ENCODE measurements around the gene MYO16. TPM values are rescaled to one million over a fixed set of nuclear protein-coding genes. Genes with fewer than 3 reads are reported as not detected.

MYO16 gene
- total RNA-seq, 4 donors from 2014 or later = 0.53 TPM; not detected in 3

DNA sequence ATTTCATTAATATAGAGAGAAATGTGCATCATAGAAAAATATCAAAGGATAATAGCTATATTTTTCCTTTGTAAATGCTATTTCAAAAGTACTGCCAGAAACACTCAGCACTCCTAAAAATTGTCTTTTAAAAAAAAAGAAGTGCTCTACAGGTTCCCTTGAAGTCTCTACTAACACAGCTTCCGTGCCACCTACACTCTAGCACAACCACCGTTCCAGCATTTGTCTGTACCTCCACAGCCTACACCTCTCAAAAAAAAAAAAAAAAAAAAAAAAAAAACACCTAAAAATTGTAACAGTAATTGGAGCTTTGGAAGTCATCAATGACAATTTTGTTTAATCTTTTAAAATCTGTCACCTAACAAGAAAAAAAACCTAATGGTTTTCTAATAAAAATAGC is 485.6 kb downstream of the MYO16 start:
- Histone ChIP-seq H3K9me3 (no peaks in the 10 kb centered on the region), H3K27ac (no peak overlapping the region), H3K36me3 (no peaks in the 10 kb centered on the region), H3K27me3 (no peaks in the 10 kb centered on the region), H3K4me1 (no peaks in the 10 kb centered on the region), H3K4me3 (no peak overlapping the region)
- no peak for TF ChIP-seq POLR2A (IDR thresholded peaks at IDR 0.05)
- TF ChIP-seq, protein P1, sequence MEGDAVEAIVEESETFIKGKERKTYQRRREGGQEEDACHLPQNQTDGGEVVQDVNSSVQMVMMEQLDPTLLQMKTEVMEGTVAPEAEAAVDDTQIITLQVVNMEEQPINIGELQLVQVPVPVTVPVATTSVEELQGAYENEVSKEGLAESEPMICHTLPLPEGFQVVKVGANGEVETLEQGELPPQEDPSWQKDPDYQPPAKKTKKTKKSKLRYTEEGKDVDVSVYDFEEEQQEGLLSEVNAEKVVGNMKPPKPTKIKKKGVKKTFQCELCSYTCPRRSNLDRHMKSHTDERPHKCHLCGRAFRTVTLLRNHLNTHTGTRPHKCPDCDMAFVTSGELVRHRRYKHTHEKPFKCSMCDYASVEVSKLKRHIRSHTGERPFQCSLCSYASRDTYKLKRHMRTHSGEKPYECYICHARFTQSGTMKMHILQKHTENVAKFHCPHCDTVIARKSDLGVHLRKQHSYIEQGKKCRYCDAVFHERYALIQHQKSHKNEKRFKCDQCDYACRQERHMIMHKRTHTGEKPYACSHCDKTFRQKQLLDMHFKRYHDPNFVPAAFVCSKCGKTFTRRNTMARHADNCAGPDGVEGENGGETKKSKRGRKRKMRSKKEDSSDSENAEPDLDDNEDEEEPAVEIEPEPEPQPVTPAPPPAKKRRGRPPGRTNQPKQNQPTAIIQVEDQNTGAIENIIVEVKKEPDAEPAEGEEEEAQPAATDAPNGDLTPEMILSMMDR (IDR thresholded peaks at IDR 0.05) = no peak
- DNase-seq = no peak

DNA sequence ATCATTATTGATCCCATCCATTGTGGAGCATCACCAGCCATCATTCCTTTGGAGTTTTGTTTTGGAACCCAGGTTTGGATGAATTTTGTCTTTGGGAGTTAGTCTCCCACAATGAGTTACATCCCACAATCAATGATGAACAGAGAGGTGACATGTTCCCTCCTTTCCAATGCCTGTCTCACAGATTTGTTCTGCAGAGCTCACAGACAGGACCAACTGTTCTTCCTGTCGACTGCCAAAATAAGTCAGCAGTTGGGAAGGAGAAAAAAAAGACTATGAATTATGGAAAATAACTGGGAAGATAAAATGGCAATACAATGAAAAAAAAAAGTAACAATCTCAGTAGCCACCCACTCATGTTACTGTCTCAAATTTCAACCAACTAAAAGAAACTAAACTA is 489.1 kb downstream of the MYO16 start:
- Histone ChIP-seq H3K4me3 (no peak overlapping the region), H3K36me3 (no peaks in the 10 kb centered on the region)
- TF ChIP-seq, protein P1 (IDR thresholded peaks at IDR 0.05) = no peak
- no peak for TF ChIP-seq POLR2A (IDR thresholded peaks at IDR 0.05)

DNA sequence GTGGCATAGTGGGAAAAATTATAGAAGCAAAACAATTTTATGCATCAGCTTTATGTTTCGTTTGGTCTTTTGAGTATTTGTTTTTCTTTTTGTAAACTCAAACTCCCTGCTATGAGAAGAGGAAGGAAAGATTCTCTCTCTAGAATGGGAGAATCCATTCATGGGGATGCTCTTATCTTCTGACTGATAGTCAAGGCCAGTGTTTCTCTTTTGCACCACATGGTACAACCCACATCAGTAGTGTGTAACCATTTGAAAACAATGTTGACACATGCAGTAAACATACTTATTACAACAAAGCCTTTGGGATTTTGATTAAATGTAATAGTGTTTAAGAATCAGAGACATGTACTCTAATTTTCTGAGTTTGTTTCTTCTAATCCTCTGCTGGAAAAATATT is 490.5 kb downstream of the MYO16 start:
- TF ChIP-seq, protein P1 (IDR thresholded peaks at IDR 0.05) = no peak
- TF ChIP-seq POLR2A (IDR thresholded peaks at IDR 0.05) = no peak
- Histone ChIP-seq H3K36me3 (no peaks in the 10 kb centered on the region), H3K4me1 (no peaks in the 10 kb centered on the region), H3K27me3 (no peaks in the 10 kb centered on the region), H3K4me3 (no peak overlapping the region), H3K9me3 (no peaks in the 10 kb centered on the region), H3K27ac (no peak overlapping the region)
- no peak for DNase-seq

More for the DNA sequence above, 489.1 kb downstream of the MYO16 start:
- Histone ChIP-seq H3K9me3 (no peaks in the 10 kb centered on the region), H3K27me3 (no peaks in the 10 kb centered on the region), H3K4me1 (no peaks in the 10 kb centered on the region), H3K27ac (no peak overlapping the region)
- no peak for DNase-seq

DNA sequence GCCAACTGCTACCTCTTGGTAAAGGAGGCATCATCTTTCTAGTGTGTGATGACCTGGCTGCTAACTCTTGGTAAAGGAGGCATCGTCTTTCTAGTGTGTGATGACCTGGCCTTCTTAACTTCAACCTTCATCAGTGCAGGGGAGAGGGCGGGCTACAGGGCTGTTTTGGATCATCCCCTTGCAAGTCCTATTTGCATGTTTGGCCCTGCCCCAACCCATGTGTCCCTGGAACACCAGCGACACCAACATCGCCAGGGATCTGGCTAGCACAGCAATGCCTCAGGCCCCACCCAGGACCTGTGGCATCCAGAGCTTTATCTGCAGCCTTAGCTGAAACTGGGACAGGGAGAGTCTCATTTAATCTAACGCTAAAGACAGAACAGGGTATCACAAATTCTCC is 492.4 kb downstream of the MYO16 start:
- no peak for TF ChIP-seq POLR2A (IDR thresholded peaks at IDR 0.05)
- TF ChIP-seq, protein P1 (IDR thresholded peaks at IDR 0.05) = no peak
- Histone ChIP-seq H3K4me1 (no peaks in the 10 kb centered on the region), H3K36me3 (no peaks in the 10 kb centered on the region), H3K4me3 (no peak overlapping the region), H3K27ac (no peak overlapping the region), H3K9me3 (no peaks in the 10 kb centered on the region), H3K27me3 (no peaks in the 10 kb centered on the region)
- DNase-seq = no peak

DNA sequence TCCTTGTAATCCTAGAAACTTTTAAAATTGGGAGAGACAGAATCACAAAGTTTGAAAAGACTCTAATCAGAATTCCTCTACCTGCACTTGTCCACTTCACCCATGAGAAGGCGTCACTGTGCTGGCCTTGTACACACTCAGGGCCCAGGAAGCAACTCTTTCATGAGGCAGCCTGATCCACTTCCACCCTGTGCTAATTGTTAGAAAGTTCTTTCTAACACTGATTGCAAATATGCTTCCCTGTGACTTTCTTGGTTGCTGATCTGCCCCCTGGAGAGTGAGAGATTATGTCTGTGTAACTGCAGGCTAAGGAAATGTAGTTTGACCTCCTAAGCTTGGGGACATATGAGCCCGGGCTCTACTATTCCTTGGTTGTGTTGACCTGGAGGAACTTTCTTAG is 494.6 kb downstream of the MYO16 start:
- no peak overlapping the region for H3K27ac ChIP-seq
- no peak overlapping the region for H3K4me3 ChIP-seq
- no peaks in the 10 kb centered on the region for H3K9me3 ChIP-seq
- no peaks in the 10 kb centered on the region for H3K27me3 ChIP-seq
- TF ChIP-seq, protein P1 (IDR thresholded peaks at IDR 0.05) = no peak
- no peaks in the 10 kb centered on the region for H3K4me1 ChIP-seq
- H3K36me3 ChIP-seq = no peaks in the 10 kb centered on the region
- DNase-seq = no peak

DNA sequence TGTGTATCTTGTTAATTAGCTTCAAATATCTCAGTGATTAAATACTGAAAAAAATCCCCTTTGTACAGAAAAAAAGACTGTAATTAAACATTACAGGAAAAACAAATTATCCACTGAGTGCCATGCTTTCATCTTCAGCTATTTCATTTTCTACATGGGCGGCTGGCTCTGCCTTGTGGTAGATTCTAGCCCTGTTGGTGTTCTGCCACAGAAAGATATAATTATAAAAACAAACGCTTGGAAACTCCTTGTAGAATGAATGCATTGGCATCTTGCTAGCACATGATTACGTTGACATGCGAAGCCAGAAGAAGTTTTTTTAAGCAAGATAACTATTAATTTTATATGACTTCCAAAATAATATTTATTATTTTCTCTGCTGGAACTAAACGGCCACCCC is 496.8 kb downstream of the MYO16 start:
- TF ChIP-seq POLR2A (IDR thresholded peaks at IDR 0.05) = no peak
- TF ChIP-seq, protein P1 (IDR thresholded peaks at IDR 0.05) = no peak
- Histone ChIP-seq H3K4me1 (no peaks in the 10 kb centered on the region), H3K36me3 (no peaks in the 10 kb centered on the region), H3K27ac (no peak overlapping the region), H3K9me3 (no peaks in the 10 kb centered on the region), H3K27me3 (no peaks in the 10 kb centered on the region), H3K4me3 (no peak overlapping the region)
- DNase-seq = no peak
